CD14-positive monocyte (primary cell): ENCODE measurements around the gene DES. TPM values are rescaled to one million over a fixed set of nuclear protein-coding genes. Genes with fewer than 3 reads are reported as not detected.

Source experiments
- DNase-seq, 3 donors: peaks; one replicate each; pipeline ENCODE4 v3.0.0-alpha.2; 2011 to 2022
- H2AFZ ChIP-seq: 2 replicates; pipeline ENCODE4 v1.6.0; 2012; ENCODE audit warnings: mild to moderate bottlenecking, low read depth, low read length, inconsistent platforms; ENCODE audit not compliant: insufficient read depth, poor library complexity, severe bottlenecking
- H3K27ac ChIP-seq, 2 donors: 1 replicate in 1 of 2; 2 replicates in 1 of 2; pipeline ENCODE4 v1.5.1; 2012 to 2013; ENCODE audit warnings: low read length in 2 of 2, control low read depth in 1 of 2, inconsistent platforms in 1 of 2, low read depth in 1 of 2, mild to moderate bottlenecking in 1 of 2
- H3K27me3 ChIP-seq, 2 donors: one replicate each; pipeline versions ENCODE4 v1.6.0 to v1.6.1; 2011 to 2013; ENCODE audit warnings: low read length in 2 of 2; ENCODE audit not compliant: control insufficient read depth in 2 of 2, insufficient read depth in 2 of 2
- H3K36me3 ChIP-seq, 2 donors: replicated peaks in 1 of 2; 1 replicate in 1 of 2; 2 replicates in 1 of 2; pipeline versions ENCODE4 v1.5.1 to v1.6.1; 2012 to 2013; ENCODE audit warnings: low read length in 2 of 2, control low read depth in 1 of 2, inconsistent platforms in 1 of 2, mild to moderate bottlenecking in 1 of 2; ENCODE audit not compliant: insufficient read depth in 2 of 2, control insufficient read depth in 1 of 2
- H3K4me1 ChIP-seq, 2 donors: 1 replicate in 1 of 2; 2 replicates in 1 of 2; pipeline versions ENCODE4 v1.5.1 to v1.6.1; 2012 to 2013; ENCODE audit warnings: low read length in 2 of 2, control low read depth in 1 of 2, inconsistent platforms in 1 of 2, mild to moderate bottlenecking in 1 of 2, moderate library complexity in 1 of 2; ENCODE audit not compliant: insufficient read depth in 2 of 2, control insufficient read depth in 1 of 2
- H3K4me2 ChIP-seq: replicated peaks from 2 replicates; pipeline ENCODE3; 2012; ENCODE audit warnings: low read length, moderate library complexity, mild to moderate bottlenecking; ENCODE audit not compliant: poor library complexity, severe bottlenecking; ENCODE audit errors: extremely low read depth
- H3K4me3 ChIP-seq, 3 experiments: fragments of 200-600 bp in 1 of 3; sonication (generic) in 1 of 3; replicated peaks in 1 of 3; 1 replicate in 2 of 3; 2 replicates in 1 of 3; pipeline ENCODE4 v1.5.1; 2011 to 2013; ENCODE audit warnings: low read length in 3 of 3, mild to moderate bottlenecking in 3 of 3, control low read depth in 2 of 3, low read depth in 2 of 3, inconsistent platforms in 1 of 3, moderate library complexity in 1 of 3
- H3K79me2 ChIP-seq: 2 replicates; pipeline ENCODE4 v1.6.0; 2012; ENCODE audit warnings: mild to moderate bottlenecking, control low read depth, inconsistent platforms, low read length, moderate library complexity; ENCODE audit not compliant: insufficient read depth
- H3K9ac ChIP-seq: 2 replicates; pipeline ENCODE4 v1.6.0; 2017; ENCODE audit warnings: low read length, mild to moderate bottlenecking; ENCODE audit not compliant: insufficient read depth, poor library complexity, severe bottlenecking
- H3K9me3 ChIP-seq, 2 donors: replicated peaks in 1 of 2; 1 replicate in 1 of 2; 2 replicates in 1 of 2; pipeline versions ENCODE4 v1.5.1 to v1.6.1; 2012 to 2013; ENCODE audit warnings: low read length in 2 of 2, control low read depth in 1 of 2; ENCODE audit not compliant: control insufficient read depth in 1 of 2, insufficient read depth in 1 of 2
- H4K20me1 ChIP-seq: 2 replicates; pipeline ENCODE4 v1.6.0; 2012; ENCODE audit warnings: mild to moderate bottlenecking, low read length, control low read depth, moderate library complexity; ENCODE audit not compliant: insufficient read depth
- H3K27ac Mint-ChIP-seq, 7 donors: one replicate each; pipeline ENCODE4 v1.8.0; 2020; ENCODE audit warnings: mild to moderate bottlenecking in 7 of 7, mixed read lengths in 7 of 7, moderate library complexity in 6 of 7, inconsistent platforms in 2 of 7
- H3K27me3 Mint-ChIP-seq, 3 donors: one replicate each; pipeline ENCODE4 v1.8.0; 2021 to 2022; ENCODE audit warnings: low read depth in 3 of 3, mild to moderate bottlenecking in 3 of 3, mixed read lengths in 3 of 3, moderate library complexity in 3 of 3, inconsistent platforms in 1 of 3
- H3K36me3 Mint-ChIP-seq, 2 donors: one replicate each; pipeline ENCODE4 v1.8.0; 2020; ENCODE audit warnings: mixed read lengths in 2 of 2, inconsistent platforms in 1 of 2, mild to moderate bottlenecking in 1 of 2
- H3K4me1 Mint-ChIP-seq: one replicate; pipeline ENCODE4 v1.8.0; 2020; ENCODE audit warnings: mild to moderate bottlenecking, mixed read lengths
- H3K4me3 Mint-ChIP-seq, 2 donors: one replicate each; pipeline ENCODE4 v1.8.0; 2020; ENCODE audit warnings: mild to moderate bottlenecking in 2 of 2, mixed read lengths in 2 of 2, moderate library complexity in 1 of 2
- H3K9me3 Mint-ChIP-seq, 7 donors: one replicate each; pipeline ENCODE4 v1.8.0; 2020 to 2022; ENCODE audit warnings: mixed read lengths in 7 of 7, mild to moderate bottlenecking in 6 of 7, moderate library complexity in 6 of 7, inconsistent platforms in 2 of 7
- CTCF ChIP-seq: fragments of 200-600 bp; IDR thresholded peaks from one replicate; pipeline ENCODE4 v1.8.0; 2022; ENCODE audit warnings: antibody characterized with exemption, mild to moderate bottlenecking
- WGBS: methylation state at CpG from one replicate; pipeline ENCODE4 v1.1.5; 2013; ENCODE audit warnings: missing lambda C conversion rate; ENCODE audit not compliant: insufficient coverage; 5-methylcytosine and 5-hydroxymethylcytosine counted together
- intact Hi-C, 2 donors: fragments of 100-400 bp; cut with micrococcal nuclease; formaldehyde crosslinking; loops; one replicate each; pipeline versions ENCODE4 v1.15.0 to v1.15.1; 2023
- polyA plus RNA-seq, 3 donors: library from polyadenylated mRNA; depleted of rRNA in 1 of 3; unstranded in 2 of 3; stranded (reverse) in 1 of 3; fragments of 300-500 nt in 2 of 3; fragments of >200 nt in 1 of 3; fragmentation: Illumina TruSeq in 2 of 3; gene quantifications; 1 replicate in 2 of 3; 2 replicates in 1 of 3; pipeline ENCODE4 v1.2.3, GENCODE V29; 2012 to 2021

Gene DES
- polyA plus RNA-seq, 3 donors = 2.4 to 4.0 (median 2.4) TPM

- no peak overlapping the region for H3K27ac Mint-ChIP-seq
Observed at GRCh38 chr2:219400562-219400961, 17.6 kb upstream of the DES start.

GRCh38 chr2:219401606-219402005, 16.6 kb upstream of the DES start:
- H4K20me1 ChIP-seq = no peaks in the 10 kb centered on the region
- Mint-ChIP-seq H3K4me1 (peaks cover 26% of the 10 kb centered on the region), H3K36me3 (no peaks in the 10 kb centered on the region), H3K27ac (peak overlapping the region in 3 of 7 donors; percentile 33 to 73 (median 33)), H3K27me3 (peaks cover 7 to 10% (median 8%) of the 10 kb centered on the region in 3 donors), H3K4me3 (peak overlapping the region in 1 of 2 donors; percentile 5), H3K9me3 (peaks cover 0 to 1% (median 0%) of the 10 kb centered on the region in 7 donors)
- WGBS = 98% methylated on average over 6 of the region's 8 CpGs
- peak overlapping the region in 1 of 3 experiments; percentile 10 for H3K4me3 ChIP-seq
- no peaks in the 10 kb centered on the region for H3K36me3 ChIP-seq
- peak overlapping the region; percentile 15 for H3K4me2 ChIP-seq
- H3K27me3 ChIP-seq = no peaks in the 10 kb centered on the region
- peak in 1 of 3 donors; percentile 10 for DNase-seq
- H3K79me2 ChIP-seq = no peaks in the 10 kb centered on the region
- intact Hi-C loops = loop anchor here (2.0 kb wide), 2 partner anchors 125 to 129 kb away; no protein-coding TSS in a partner anchor
- no peak overlapping the region for H3K9ac ChIP-seq
- no peak for TF ChIP-seq CTCF
- peaks cover 30 to 31% of the 10 kb centered on the region in 2 donors for H3K4me1 ChIP-seq
- H3K9me3 ChIP-seq = no peaks in the 10 kb centered on the region
- H2AFZ ChIP-seq = peak overlapping the region; percentile 56
- peak overlapping the region in 1 of 2 donors; percentile 4 for H3K27ac ChIP-seq

More at GRCh38 chr2:219400562-219400961, 17.6 kb upstream of the DES start:
- Histone ChIP-seq H3K9me3 (no peaks in the 10 kb centered on the region), H3K27me3 (no peaks in the 10 kb centered on the region), H2AFZ (no peak overlapping the region), H3K36me3 (no peaks in the 10 kb centered on the region), H3K9ac (no peak overlapping the region), H3K4me2 (no peak overlapping the region), H3K27ac (no peak overlapping the region), H4K20me1 (no peaks in the 10 kb centered on the region), H3K4me1 (peaks cover 30 to 32% of the 10 kb centered on the region in 2 donors), H3K79me2 (no peaks in the 10 kb centered on the region), H3K4me3 (no peak overlapping the region)
- WGBS = 67% methylated on average over 3 of the region's 6 CpGs
- peaks cover 0 to 1% (median 0%) of the 10 kb centered on the region in 7 donors for H3K9me3 Mint-ChIP-seq
- H3K36me3 Mint-ChIP-seq = no peaks in the 10 kb centered on the region
- peaks cover 7 to 13% (median 9%) of the 10 kb centered on the region in 3 donors for H3K27me3 Mint-ChIP-seq
- peaks cover 26% of the 10 kb centered on the region for H3K4me1 Mint-ChIP-seq
- no peak for DNase-seq
- no peak for TF ChIP-seq CTCF
- H3K4me3 Mint-ChIP-seq = no peak overlapping the region
- intact Hi-C loops = no loop called here
